Prostate gland (tissue), 2 donors: Measurements from ENCODE around the gene RRAS2. TPM values are rescaled to one million over a fixed set of nuclear protein-coding genes. Genes with fewer than 3 reads are reported as not detected.

Experiments
- DNase-seq: peaks from one replicate; pipeline ENCODE4 v3.0.0-alpha.2; 2019; ENCODE audit warnings: low spot score
- H3K27ac ChIP-seq, 2 donors: fragments of 200-600 bp; sonication (generic); 2 replicates each; pipeline ENCODE4 v1.5.1; 2017 to 2019
- H3K27me3 ChIP-seq: fragments of 200-600 bp; sonication (generic); replicated peaks from 2 replicates; pipeline ENCODE4 v1.5.1; 2019; ENCODE audit not compliant: insufficient read depth
- H3K36me3 ChIP-seq, 2 donors: fragments of 200-600 bp; sonication (generic); 1 replicate in 1 of 2; 2 replicates in 1 of 2; pipeline versions ENCODE4 v1.5.1 to v1.8.1; 2017 to 2019
- H3K4me1 ChIP-seq: fragments of 200-600 bp; sonication (generic); replicated peaks from 2 replicates; pipeline ENCODE4 v1.5.1; 2019
- H3K4me3 ChIP-seq, 2 donors: fragments of 200-600 bp; sonication (generic); 2 replicates each; pipeline ENCODE4 v1.5.1; 2017 to 2019
- H3K9me3 ChIP-seq: fragments of 200-600 bp; sonication (generic); 2 replicates; pipeline ENCODE4 v1.5.1; 2017
- CTCF ChIP-seq, 4 experiments: fragments of 200-600 bp in 2 of 4; fragments of 450-650 bp in 2 of 4; sonication (generic) in 2 of 4; IDR thresholded peaks; 1 replicate in 3 of 4; 2 replicates in 1 of 4; pipeline ENCODE4 v1.5.1; 2016 to 2019; ENCODE audit warnings: antibody characterized with exemption in 4 of 4, mild to moderate bottlenecking in 2 of 4, moderate library complexity in 2 of 4
- POLR2A ChIP-seq: fragments of 450-650 bp; IDR thresholded peaks from one replicate; pipeline ENCODE4 v1.6.1; 2016; ENCODE audit warnings: antibody characterized with exemption, mild to moderate bottlenecking
- POLR2AphosphoS5 ChIP-seq: sonication (generic); formaldehyde crosslinking; IDR thresholded peaks from one replicate; pipeline ENCODE4 v1.6.1; 2017; ENCODE audit warnings: antibody characterized with exemption
- whole genome bisulfite sequencing: methylation state at CpG from one replicate; pipeline ENCODE4 v1.1.5; 2018; 5-methylcytosine and 5-hydroxymethylcytosine counted together
- intact Hi-C: fragments of 100-400 bp; cut with DNase I; formaldehyde crosslinking; loops from one replicate; pipeline ENCODE4 v1.14.2; 2022
- total RNA-seq, 2 donors: library from RNA; depleted of rRNA; stranded (reverse); fragments of >200 nt; gene quantifications; one replicate each; pipeline ENCODE4 v1.1.0, GENCODE V29; 2016

Gene RRAS2
- total RNA-seq, 2 donors from 2014 or later: 40.5 to 59.6 TPM

DNA sequence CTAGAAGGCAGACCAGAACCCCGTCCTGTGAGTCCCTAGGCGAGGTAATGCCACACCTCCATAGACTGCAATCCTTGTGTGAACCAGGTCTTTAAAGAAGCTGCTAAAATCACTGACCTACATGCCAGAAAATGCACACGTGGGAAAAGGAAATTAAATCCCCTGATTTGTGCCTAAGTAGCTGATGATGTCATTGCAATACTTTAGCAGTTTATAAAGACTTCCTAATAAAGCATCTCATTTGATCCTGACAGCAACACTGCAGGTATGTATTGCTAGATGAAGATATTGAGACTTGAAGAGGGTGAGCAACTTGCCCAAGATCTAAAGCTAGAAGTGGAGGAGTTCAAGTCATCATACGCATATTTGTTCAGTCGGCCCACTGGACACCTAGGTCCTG, 107.2 kb downstream of the RRAS2 start:
- Histone ChIP-seq H3K9me3 (no peaks in the 10 kb centered on the region), H3K36me3 (no peaks in the 10 kb centered on the region), H3K27ac (no peak overlapping the region), H3K4me3 (no peak overlapping the region), H3K4me1 (no peaks in the 10 kb centered on the region), H3K27me3 (no peaks in the 10 kb centered on the region)
- 74% methylated on average over 5 of the region's 5 CpGs for WGBS
- DNase-seq: no peak
- TF ChIP-seq CTCF (IDR thresholded peaks at IDR 0.05) (no peak), POLR2A (no peak), POLR2AphosphoS5 (no peak)
- intact Hi-C loops: no loop called here

DNA sequence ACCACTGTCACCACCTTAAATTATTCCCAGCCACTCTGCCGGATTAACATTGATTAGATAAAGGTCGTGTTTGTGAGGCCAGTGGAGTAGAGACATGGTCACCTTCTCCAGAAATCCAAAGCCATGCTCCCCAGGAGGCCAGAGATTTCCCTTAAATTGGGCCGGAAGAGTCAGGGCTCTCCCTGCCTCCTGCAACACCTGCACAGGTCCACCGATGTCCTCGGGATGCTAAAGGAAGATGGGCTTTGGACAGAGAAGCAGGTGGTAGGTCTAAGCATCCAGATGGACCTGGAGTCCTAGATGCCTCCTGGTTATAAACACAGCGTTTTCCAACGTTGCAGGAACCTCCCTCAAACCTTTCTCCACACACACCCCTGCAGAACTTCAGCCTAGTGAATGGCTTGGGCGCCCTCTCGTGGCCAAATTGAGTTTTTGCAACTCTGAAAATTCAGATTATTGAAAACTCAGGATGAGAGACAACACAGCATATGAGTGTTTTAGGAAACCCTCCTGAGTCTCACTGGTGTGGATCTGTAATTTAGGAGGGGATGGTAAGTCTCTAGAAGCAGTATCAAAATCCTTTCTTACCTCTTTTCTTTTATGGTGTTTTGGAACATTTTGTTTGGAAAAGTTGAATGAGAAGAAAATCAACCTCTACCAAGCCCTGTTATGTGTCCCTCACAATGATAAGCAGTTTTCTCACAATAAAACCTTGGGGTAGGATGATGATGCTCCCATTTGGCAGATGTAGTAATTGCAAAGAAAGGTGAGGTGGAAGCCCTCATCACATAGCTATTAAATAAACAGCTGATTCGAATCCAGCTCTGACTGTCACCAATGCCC, 109.6 kb downstream of the RRAS2 start:
- H3K36me3 ChIP-seq: no peaks in the 10 kb centered on the region
- no peaks in the 10 kb centered on the region for H3K4me1 ChIP-seq
- DNase-seq: peak; percentile 38
- no peak overlapping the region for H3K27ac ChIP-seq
- no peaks in the 10 kb centered on the region for H3K27me3 ChIP-seq
- TF ChIP-seq CTCF (IDR thresholded peaks at IDR 0.05): peak; percentile 80 to 89 (median 84)
- TF ChIP-seq POLR2A: no peak
- no peak for TF ChIP-seq POLR2AphosphoS5
- H3K9me3 ChIP-seq: no peaks in the 10 kb centered on the region
- 33% methylated on average over 10 of the region's 10 CpGs for WGBS
- no peak overlapping the region for H3K4me3 ChIP-seq
- intact Hi-C loops: loop anchor here (1.0 to 10.0 kb wide), 3 partner anchors 97 to 475 kb away; no protein-coding TSS in a partner anchor

GRCh38 chr11:14248580-14248981, 110.4 kb downstream of the RRAS2 start:
- Histone ChIP-seq H3K4me3 (no peak overlapping the region), H3K4me1 (no peaks in the 10 kb centered on the region), H3K27me3 (no peaks in the 10 kb centered on the region), H3K27ac (no peak overlapping the region), H3K36me3 (no peaks in the 10 kb centered on the region), H3K9me3 (no peaks in the 10 kb centered on the region)
- intact Hi-C loops: loop anchor here (5.0 to 10.0 kb wide), 2 partner anchors 96 to 474 kb away; no protein-coding TSS in a partner anchor
- DNase-seq: no peak
- TF ChIP-seq POLR2AphosphoS5 (no peak), CTCF (IDR thresholded peaks at IDR 0.05) (no peak), POLR2A (no peak)
- 39% methylated on average over 5 of the region's 5 CpGs for WGBS

GRCh38 chr11:14245444-14245843, 113.5 kb downstream of the RRAS2 start:
- no peaks in the 10 kb centered on the region for H3K36me3 ChIP-seq
- no peaks in the 10 kb centered on the region for H3K4me1 ChIP-seq
- TF ChIP-seq POLR2AphosphoS5: no peak
- no peak for TF ChIP-seq CTCF (IDR thresholded peaks at IDR 0.05)
- TF ChIP-seq POLR2A: no peak
- no peak for DNase-seq
- H3K9me3 ChIP-seq: no peaks in the 10 kb centered on the region
- WGBS: 75% methylated on average over 1 of the region's 2 CpGs
- intact Hi-C loops: loop anchor here (5.0 to 10.0 kb wide), 2 partner anchors 93 to 471 kb away; no protein-coding TSS in a partner anchor
- no peak overlapping the region for H3K27ac ChIP-seq
- H3K4me3 ChIP-seq: no peak overlapping the region
- H3K27me3 ChIP-seq: no peaks in the 10 kb centered on the region

DNA sequence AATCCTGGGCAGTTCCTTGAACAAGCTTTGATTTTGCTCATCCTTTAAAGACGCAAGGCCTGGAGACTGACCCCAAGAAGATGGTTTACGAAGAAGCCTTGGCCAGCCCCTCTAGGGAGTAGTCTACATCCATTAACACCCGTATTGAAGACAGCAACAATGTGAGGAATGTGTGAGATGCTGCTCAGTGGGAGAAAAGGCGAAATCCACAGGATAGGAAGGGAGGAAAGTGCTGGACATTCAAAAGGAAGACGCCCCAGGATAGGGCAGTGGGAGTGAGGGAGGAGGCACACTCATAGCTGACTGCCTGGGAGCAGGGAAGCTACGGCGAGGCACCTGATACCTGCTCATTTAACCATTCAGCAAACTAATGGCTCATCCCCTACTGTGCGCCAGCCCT, 114.1 kb downstream of the RRAS2 start:
- H3K4me1 ChIP-seq: no peaks in the 10 kb centered on the region
- TF ChIP-seq POLR2AphosphoS5 (no peak), POLR2A (no peak), CTCF (IDR thresholded peaks at IDR 0.05) (no peak)
- intact Hi-C loops: loop anchor here (5.0 to 10.0 kb wide), 2 partner anchors 93 to 470 kb away; no protein-coding TSS in a partner anchor

More for the DNA sequence above, 114.1 kb downstream of the RRAS2 start:
- Histone ChIP-seq H3K36me3 (no peaks in the 10 kb centered on the region), H3K9me3 (no peaks in the 10 kb centered on the region), H3K27me3 (no peaks in the 10 kb centered on the region), H3K4me3 (no peak overlapping the region), H3K27ac (no peak overlapping the region)
- DNase-seq: no peak
- 91% methylated on average over 8 of the region's 8 CpGs for WGBS
